Erythroblast (primary cell): ENCODE measurements around the gene SRPK2.

Source experiments
- GATA1 ChIP-seq: IDR thresholded peaks from 2 replicates; pipeline ENCODE4 v1.6.1; 2011; ENCODE audit warnings: low read depth, mild to moderate bottlenecking, control low read depth, low read length, moderate library complexity
- POLR2A ChIP-seq: IDR thresholded peaks from 2 replicates; pipeline ENCODE4 v1.6.1; 2011; ENCODE audit warnings: mild to moderate bottlenecking, low read length

DNA sequence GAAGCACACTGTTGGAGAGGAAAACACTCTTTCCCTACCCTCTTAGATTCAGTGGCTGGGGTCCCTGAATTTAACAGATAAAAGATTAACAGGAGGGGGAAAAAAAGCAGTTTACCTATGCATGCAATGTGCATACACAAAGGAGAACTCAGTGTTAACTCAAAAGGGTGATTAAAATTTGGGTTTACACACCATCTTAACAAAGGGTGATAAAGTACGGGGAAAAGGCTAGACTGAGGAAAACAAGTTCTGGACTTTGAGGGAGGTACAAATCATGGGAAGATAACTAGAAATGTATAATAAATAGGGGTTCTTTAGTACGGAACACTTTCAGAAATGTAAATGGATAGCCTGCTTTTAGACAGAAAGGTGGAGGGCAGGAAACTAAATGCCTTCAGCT, 83.1 kb downstream of the SRPK2 start:
- TF ChIP-seq POLR2A, result no peak
- TF ChIP-seq GATA1, result no peak
